HL-60/S4 treated with retinoic acid at 250 ng/mL for 4 days and 3 days (cell line): ENCODE measurements around the gene PREX1.
"Not testable (repeated sequence)": the region's sequence is repeated elsewhere in the genome, so short reads cannot be mapped to it uniquely, and the experiment has no call there.

Experiments used
- in situ Hi-C: fragments of 300-500 bp; cut with MboI; formaldehyde crosslinking; loops from 2 replicates; pipeline ENCODE4 v1.7.0; 2022; ENCODE audit warnings: low sequenced_read_pairs

PREX1 gene

DNA sequence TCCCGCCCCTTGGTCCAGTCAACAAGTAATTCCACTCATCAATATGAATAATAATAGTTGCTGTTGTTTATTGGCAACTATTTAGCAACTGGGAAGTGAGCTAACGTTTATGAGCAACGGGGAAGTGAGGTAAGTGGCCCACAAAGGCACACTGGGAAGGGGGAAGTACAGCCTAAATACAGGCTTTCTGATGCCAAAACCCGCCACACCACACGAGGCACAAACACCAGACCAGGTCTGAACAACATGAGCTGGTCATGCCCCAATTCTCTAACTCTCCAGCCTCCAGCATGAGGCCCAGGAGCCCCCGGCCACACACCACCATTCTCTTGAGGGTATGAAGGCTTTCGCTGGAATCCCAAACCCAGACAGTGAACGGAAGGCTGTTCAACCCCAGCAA, 50.8 kb downstream of the PREX1 start:
- in situ Hi-C loops, result no loop called here

DNA sequence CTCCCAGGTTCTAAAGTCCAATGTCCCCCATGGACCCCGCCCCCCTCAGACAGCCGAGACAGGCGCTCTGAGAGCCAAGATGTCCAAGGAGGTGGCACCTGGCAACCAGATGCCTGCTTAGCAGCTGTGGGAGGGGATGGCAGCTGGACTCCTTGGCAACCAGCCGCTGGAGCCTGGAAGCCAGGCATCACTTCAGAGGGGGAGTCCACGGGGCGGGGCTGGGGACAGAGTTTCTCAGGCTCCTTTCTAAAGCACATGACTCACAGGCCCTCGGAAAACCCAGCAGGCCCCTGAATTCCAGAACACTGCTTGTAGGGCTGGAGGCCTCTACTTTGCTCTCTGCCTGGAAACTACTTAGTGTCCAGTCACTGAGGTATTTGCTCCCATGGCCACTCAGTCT, 51.5 kb downstream of the PREX1 start:
- in situ Hi-C loops, result no loop called here

DNA sequence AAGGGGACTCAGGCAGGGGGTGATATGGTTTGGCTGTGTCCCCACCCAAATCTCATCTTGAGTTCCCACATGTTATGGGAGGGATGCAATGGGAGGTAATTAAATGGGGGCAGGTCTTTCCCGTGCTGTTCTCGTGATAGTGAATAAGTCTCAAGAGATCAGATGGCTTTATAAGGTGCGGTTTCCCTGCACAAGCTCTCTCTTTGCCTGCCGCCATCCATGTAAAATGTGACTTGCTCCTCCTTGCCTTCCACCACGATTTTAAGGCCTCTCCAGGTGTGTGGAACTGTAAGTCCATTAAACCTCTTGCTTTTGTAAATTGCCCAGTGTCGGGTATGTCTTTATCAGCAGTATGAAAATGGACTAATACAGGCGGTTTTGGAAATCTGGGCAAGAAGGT, 52.3 kb downstream of the PREX1 start:
- in situ Hi-C loops, result not testable (repeated sequence)

DNA sequence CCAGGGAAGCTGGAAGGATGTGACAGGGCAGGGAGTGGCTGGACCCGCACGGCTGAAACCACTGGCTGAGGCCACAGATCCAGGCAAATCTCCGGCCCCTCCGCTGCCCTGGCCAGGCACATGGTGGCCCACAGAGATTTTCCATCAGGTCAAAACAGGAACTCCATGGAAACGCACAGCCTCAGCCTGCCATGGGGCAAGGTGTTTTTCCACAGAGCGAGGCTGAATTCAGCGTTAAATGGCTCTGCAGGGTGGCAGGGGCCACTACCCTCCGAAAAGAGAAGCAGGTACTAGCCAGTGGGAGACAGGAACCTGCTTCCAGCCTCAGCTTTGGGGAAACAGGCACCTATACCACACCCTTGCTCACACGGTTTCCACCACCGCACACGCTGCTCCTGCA, 53.1 kb downstream of the PREX1 start:
- in situ Hi-C loops, result no loop called here

DNA sequence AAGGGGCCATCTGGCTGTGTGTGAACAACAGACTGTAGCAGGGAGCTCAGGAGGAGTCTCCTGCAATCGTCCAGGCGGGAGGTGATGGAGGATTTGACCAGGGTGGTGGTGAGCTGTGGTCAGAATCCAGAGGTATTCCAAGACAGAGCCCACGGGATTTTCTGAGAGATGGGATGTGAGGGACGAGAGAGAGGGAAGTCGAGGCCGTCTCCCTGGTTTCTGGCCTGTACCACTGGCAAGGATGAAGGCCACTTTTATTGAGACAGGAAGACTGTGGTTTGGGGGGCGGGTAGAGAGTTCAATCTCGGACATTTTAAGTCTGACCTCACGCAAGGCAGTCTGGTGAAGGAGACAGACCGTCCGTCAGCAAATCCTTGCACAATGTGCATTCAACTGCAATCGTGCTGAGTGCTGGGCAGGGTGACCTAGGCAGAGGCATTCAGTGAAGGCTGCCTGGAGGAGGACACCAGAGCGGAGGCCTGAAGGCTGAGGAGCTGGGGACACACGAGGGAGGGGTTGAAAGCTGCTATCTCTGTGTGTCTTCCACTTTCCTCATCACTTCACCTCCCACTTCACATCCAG, 53.9 kb downstream of the PREX1 start:
- in situ Hi-C loops, result no loop called here

DNA sequence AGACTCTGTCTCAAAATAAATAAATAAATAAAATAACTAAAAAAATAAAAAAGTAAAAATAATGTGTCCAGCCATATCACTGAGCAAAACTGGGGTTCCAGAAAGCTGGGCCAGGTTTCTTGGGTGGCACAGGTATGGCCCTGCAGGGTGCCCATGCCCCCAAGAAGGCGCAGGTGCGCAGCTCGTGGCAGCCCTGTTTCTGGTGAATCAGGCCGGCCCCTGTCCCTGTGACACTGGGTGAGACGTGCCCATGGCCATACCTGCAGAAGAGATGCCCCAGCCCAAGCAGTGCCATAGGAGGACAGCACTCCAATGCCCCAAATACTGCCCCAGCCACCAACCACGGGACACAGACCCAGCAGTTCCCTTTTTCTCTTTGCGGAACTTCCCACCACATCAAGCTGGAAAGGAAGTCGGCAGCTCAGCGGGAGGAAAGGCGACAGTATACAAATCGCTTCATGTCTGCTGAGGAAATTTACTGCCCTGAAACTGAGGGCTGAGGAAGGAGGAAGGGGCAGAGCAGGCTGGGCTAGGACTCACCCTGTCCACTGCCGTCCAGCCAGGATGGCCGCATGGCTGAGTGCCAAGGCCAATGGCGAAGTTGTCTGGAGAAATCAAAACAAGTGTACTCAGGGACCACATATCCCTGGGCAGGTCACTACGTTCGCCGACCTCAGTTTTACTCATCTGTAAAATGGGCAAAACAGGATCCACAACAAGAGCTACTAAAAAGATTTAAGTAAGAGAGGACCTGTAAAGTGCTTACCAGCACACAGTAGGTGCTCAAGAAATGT, 55.4 kb downstream of the PREX1 start:
- in situ Hi-C loops, result no loop called here

DNA sequence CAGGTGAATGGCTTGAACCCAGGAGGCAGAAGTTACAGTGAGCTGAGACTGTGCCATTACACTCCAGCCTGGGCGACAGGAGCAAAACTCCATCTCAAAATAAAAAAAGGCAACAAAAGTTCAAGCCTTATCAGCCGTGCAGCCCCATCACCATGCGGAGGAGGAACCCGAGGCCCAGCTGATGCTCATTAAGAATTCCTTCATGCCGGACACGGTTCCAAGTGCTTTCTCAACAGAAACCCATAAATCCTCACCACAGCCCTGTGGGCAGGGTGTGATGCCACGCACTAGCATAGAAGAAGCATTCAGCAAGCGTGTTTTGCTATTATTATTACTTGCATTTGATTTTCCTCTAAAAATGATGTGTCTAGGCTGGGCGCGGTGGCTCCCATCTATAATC, 56.3 kb downstream of the PREX1 start:
- in situ Hi-C loops, result no loop called here

DNA sequence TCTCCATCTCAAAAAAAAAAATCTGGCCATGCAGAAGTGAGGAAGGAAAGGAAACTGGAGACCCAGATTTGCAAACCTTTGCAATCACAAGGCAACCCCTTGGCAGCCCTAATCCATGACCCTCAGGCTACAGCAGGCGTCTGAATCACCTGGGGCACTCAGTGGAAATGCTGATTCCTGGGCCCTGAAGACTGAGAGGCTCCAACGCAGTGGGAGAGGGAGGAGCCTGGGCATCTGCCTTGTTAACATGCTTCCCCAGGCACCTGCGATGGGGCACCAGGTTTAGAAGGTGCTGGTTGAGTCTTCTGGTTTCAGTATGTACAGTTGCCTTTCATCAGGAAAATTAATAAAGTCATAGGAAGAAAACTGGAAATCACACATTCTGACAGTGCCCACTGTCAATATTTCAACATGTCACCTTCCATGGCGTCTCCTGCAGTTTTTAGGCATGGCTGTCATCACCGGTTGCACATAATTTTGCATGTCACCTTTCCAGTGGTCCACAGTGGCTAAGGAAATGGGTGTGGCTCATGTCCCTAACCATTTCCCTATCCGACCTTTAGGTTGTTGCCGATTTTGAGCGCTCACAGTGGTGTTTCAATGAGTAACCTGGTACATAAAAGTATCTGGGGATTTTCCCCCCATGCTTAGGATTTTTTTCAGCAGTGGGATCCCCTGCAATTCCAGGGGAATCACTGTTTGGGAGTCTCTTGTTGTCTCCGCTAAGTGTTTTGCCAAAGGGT, 56.9 kb downstream of the PREX1 start:
- in situ Hi-C loops, result no loop called here

DNA sequence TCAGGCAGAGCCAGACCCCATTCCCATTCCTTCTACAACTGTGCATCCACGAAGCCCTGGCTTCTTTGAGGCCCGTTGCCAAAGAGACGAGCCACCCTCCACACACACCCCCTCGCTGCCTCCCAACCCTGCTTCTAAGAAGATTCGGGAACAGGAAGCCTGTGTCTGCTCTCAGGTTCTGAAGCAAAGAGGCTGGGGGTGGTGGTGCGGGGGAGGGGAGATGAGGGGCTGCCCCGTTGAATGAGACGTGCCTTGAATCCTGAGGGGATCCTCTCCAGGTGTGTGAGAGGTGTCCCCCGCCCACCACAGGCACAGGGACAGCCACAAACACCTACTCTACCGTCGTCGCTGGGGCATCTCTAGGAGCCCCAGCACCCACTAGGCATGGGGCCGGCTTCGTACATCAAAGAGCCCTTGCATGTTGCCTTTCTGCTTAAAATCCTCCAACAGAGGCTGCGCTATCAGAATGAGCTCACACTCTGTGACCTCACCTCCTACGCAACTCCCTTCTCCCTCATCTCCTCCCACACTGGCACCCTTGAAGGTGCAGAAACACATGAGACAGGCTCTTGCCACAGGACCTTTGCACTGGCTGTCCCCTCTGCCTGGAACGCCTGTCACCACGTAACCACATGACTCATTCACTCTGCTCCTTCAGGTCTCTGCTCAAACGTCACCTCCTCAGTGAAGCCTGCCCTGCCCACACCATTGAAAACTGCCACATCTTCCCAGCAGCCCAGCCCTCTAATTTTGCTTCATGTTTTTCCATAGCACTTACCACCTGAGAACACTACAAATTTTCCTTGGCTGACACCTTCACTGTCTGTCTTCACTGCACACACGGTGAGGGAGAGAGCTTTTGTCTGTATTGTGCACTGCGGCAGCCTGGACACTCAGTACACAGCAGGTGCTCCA, 58.5 kb downstream of the PREX1 start:
- in situ Hi-C loops, result no loop called here

DNA sequence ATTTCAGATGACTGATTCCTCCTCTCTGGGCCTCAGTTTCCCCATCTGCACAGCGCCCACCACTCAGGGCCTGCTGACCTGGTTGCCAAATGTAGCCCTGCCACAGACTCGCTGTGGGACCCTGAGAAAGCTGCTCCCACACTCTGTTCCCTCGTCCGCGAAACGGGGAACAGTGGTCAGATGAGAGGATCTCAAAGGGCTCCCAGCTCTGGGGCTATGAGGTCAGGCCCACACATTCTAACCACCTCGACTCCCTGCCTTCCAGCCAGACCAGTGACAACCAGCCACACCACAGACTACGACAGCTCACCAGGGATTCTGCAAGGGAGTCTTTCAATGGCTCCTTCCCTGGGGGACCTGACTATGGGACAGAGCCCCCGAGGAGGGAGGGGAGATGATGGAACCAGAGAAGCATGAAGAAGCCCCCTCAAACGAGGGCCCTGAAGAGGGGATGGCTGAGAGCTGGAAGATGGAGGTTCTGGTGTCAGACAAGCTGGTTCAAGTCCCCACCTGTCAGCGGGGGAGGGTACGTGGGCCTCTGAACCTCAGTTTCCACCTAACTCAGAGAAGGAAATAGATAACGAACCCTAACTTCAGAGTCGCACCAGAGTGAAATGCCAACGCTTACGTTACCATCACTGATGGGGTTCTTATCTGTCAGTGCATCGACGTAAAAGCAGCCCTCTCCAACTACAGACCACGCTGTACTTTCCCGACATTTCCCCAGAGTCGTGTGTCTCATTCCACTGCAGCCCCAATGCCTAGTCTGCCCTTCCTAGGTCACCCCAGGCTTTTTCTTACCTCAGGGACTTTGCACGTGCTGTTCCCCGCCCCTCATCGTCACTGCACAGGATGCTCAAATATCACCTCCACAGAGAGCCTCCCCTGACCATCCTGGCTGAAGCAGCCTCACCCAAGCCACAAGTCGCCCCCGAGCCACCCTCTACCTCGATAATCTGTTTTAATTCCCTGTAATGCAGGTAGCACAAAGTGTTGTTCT, 60.5 kb downstream of the PREX1 start:
- in situ Hi-C loops, result no loop called here

DNA sequence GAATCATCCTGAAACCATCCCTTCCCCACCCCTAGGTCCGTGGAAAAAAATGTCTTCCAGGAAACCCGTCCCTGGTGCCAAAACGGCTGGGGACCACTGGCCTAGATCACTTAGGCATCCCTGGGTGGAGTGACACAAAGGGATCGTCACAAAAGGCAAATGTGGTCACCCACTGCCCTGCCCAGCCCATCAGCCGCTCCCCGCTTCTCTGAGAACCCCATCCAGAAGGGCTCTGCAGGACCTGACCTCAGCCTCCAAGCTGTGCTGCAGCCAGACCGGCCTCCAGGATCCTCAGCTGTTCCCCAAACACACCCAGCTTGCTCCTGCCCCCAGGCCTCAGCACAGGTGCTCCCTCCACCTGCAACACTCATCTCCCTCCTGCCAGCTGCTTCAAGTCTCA, 61.6 kb downstream of the PREX1 start:
- in situ Hi-C loops, result no loop called here

DNA sequence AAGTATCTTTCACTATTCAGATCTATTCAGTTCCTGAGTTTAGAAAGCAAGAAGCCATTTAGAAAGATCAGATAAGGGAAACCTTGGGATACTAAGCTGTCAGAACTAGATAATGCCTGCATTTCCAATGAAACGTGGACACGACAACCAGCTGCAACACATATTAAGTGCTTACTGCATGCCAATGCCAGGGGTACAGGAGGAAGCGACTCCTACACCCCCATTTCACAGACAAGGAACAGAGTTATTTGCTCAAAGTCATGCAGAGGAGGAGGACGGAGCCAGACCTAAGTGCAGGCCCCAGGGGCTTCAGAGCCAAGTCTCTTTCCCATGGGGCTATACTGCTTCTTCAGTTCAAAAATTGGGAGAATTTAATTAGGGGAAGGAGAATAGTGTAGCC, 62.4 kb downstream of the PREX1 start:
- in situ Hi-C loops, result no loop called here

DNA sequence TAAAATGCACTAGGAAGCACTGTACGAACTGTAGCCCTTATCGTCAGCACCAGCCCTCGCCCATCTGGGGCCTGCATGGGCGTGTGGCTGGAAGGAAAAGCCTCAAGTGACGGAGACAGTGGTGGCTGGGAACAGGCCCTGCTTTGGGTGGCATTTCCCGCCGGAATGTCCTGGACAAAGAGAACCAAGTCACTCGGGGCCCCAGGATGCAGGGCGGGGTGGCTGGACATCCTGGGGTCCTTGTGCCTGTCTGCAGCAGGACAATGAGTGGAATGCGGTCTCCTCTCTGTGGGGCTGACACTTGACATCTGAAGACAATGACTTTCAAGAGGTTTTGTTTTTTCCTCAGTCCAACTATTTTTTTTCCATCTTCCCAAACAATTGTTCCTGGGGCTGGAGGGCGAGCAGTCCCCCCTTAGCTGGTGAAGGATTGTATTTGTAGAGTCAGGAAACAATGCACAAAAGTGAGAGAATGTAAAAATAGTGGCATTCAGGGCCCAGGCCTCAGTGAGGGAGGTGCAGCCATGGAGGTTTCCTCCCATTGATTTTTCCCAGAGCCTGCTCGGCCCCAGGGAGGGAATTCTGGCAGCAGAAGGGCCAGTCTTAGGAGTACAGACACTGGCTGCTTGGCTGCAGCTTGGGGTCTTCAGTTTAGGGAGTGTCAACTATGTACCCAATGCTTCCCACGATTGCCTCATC, 64.4 kb downstream of the PREX1 start:
- in situ Hi-C loops, result no loop called here

DNA sequence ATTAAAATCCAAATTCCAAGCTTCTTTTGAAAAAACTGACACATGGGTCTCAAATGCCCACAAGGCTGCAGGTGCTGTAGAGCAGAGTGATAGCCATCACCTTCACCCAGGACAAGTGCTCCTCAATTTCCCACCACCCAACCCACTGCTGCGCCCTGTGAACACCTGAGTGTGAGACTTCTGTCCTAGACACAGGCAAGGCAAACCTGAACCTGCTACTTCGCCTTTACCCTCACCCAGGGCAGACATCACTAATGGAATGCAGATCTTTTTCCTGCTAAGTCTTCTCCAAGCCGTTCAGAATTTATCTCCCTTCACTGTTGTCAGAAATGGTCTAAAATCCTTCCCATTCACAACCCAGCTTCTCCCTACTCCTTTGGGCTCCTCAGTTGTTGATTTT, 65.9 kb downstream of the PREX1 start:
- in situ Hi-C loops, result no loop called here

DNA sequence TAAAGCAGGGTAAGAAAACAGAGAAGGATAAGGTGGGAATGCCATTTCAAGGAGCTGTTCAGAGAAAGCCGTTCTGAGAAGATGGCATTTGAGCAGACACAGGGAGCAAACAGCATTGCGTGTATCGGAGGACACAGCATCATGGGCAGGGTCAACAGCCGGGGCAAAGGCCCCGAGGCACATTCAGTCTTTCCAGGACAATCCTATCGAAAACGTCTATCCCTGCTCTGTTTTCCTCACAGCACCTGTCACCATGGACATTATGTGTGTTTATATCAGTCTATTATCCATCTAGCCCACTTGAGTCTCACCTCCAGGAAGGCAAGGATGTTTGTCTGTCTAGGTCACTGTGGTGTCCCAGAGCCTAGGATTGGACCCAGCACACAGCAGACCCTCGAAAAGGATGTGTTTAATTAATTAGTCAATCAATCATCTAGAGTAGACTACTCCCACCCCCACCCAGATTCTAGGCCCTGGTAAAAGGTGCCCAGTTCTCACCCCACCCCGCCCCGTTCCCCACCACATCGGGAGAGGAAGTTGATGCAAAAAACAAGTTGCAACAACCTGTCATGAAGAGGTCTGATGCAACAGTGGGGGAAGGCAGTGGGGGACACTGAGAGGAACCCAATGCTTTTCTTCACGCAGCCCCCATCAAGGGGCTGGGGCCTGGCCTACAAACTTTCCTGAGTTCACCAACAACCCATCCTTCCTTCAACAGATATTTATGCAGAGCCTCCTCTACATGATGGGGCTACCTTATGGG, 66.6 kb downstream of the PREX1 start:
- in situ Hi-C loops, result no loop called here

DNA sequence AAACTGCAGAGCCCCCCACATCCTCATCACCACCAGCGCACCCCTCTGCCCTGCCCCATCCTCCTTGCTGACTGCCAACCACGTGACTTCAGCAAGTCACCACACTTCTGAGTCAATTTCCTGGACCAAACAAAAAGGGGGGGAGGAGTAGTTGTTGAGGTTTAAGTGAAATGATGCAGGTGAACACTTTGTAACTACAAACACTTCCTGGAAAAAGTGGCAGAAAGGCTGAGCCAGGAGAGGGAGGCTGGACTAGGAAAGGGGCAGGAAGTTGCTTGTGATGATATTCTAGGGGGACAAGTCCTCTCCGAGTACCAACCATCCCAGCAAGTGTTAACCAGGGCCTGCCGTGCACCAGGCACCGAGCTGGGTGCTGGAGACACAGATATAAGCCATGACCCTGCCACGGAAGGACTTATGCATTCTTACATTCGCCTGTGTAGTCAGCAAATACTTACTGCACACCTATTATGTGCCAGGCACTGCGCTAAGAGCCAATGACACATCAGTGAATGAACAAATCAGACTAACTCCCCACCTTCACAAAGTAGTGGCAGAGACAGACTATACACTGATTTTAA, 67.3 kb downstream of the PREX1 start:
- in situ Hi-C loops, result no loop called here

DNA sequence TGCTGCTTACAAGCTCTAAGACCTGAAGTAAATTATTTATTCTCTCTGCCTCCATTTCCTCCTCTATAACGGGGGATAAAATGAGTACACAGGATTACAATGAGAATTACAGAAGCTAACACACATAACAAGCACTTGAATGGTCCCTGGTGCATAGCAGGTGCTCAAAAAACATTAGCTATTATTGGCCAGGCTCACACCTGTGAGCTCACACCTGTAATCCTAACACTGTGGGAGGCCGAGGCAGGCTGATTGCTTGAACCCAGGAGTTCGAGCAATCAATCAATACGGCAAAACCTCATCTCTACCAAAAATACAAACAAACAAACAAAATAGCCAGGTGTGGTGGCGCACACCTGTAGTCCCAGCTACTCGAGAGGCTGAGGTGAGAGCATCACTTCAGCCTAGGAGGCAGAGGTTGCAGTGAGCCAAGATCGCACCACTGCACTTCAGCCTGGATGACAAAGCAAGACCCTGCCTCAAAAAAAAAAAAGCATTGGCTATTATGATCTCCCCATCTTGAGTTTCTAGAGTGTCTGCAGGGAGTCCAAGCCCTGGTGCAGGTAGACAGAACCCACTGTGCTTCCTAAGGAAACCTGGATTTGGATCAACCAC, 68.1 kb downstream of the PREX1 start:
- in situ Hi-C loops, result no loop called here
